IMR-90 (cell line): ENCODE results near the gene ANKRD44.

Experiments used
- CTCF ChIP-seq: conservative IDR thresholded peaks from 2 replicates; pipeline ENCODE4 v1.5.1; 2012; ENCODE audit warnings: mild to moderate bottlenecking, low read depth, low read length, improper control_type of control experiment
- FOS ChIP-seq: fragments of 150-350 bp; IDR thresholded peaks from 2 replicates; pipeline ENCODE4 v1.6.1; 2016; ENCODE audit warnings: low read depth, low read length
- MAZ ChIP-seq: IDR thresholded peaks from 2 replicates; pipeline ENCODE4 v1.6.1; 2012; ENCODE audit warnings: low read depth, mild to moderate bottlenecking, low read length, improper control_type of control experiment, moderate library complexity, borderline replicate concordance
- NFE2L2 ChIP-seq: fragments of 150-350 bp; IDR thresholded peaks from 2 replicates; pipeline ENCODE4 v1.6.1; 2016; ENCODE audit warnings: low read depth, mild to moderate bottlenecking, low read length
- SMC3 ChIP-seq: fragments of 150-350 bp; IDR thresholded peaks from 2 replicates; pipeline ENCODE4 v1.6.1; 2016; ENCODE audit warnings: low read depth, mild to moderate bottlenecking, antibody characterized with exemption, low read length, moderate library complexity
- TF ChIP-seq, protein P1 (sequence below): fragments of 150-350 bp; IDR thresholded peaks from 2 replicates; pipeline ENCODE4 v1.6.1; 2016; ENCODE audit warnings: low read depth, mild to moderate bottlenecking, low read length, moderate library complexity, borderline replicate concordance

- no peak for TF ChIP-seq CTCF
- no peak for TF ChIP-seq MAZ
- TF ChIP-seq SMC3 = no peak
- TF ChIP-seq, protein P1, sequence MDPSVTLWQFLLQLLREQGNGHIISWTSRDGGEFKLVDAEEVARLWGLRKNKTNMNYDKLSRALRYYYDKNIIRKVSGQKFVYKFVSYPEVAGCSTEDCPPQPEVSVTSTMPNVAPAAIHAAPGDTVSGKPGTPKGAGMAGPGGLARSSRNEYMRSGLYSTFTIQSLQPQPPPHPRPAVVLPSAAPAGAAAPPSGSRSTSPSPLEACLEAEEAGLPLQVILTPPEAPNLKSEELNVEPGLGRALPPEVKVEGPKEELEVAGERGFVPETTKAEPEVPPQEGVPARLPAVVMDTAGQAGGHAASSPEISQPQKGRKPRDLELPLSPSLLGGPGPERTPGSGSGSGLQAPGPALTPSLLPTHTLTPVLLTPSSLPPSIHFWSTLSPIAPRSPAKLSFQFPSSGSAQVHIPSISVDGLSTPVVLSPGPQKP = no peak
- TF ChIP-seq FOS = no peak
- TF ChIP-seq NFE2L2 = no peak
These were observed 172.6 kb downstream of the ANKRD44 start for GRCh38 chr2:197137826-197138477.
